Measurements from ENCODE around the gene RHAG.
"Not testable (repeated sequence)": the region's sequence is repeated elsewhere in the genome, so short reads cannot be mapped to it uniquely, and the experiment has no call there.

RHAG gene

DNA sequence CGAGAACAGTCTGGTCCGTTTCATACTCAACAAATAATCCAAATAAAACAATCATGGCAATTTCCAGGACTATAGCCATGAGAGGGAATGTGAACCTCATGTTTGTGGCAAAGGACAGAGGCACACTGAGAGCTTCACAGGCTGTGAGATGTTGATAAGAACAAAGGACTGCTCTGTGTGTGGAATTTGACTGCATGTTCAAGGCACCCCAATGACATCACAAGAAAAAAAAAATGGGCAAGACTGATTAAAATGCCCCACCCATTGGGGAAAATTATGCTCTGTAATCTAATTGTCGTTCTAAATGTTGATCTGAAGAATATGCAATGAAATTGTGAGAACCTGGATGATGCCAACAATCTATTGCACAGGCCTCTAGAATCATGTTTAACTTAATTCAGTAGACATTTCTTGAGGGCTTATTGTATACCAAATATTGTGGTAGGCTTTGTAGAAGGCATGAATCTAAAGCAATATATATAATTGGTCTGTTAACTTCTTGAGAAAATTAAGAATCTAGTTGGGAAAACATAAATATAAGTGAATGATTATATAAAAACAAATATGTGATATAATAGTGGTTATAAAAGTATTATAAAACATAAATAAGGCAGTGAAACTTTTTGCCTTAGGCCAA lies at the start of gene RHAG:
Gene RHAG, minus strand, starts transcription at position 127 of the 637 bp plus-strand sequence. Its CDS starts 27 bp downstream, at position 100.
- in situ Hi-C loops (cut with HindIII; ENCODE audit: low sequenced_read_pairs) = loop anchor here (25.0 kb wide), 1 partner anchor 200 kb away; no protein-coding TSS in a partner anchor

DNA sequence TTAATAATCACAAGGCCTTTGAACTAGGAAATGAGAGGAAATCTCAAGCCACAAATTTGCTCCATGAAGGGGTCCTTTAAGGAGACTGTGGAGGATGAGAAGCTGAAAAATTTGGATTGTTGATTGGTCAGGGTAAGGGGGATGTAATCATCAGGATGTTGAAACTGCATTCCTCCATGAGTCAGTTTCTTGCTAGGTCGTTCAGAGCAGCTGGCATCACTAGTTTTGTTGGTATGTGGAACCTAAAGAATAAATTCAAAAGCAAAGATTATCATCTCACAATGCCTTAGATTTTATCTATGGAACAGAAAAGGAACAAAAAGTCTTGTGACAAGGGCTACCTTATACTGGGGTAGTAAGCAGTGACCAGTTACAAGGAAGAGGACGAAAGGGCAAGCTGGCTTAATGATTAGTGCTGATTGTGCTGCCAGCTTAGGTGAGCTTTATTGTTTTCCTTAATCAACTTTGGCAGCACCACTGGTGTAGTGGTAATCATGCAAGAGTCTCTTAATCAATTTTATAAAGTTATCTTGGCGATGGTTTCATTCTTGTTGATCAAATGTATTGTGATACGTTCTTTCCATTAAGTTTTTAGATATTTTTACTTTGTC lies 40.1 kb upstream of the RHAG start:
- in situ Hi-C loops (cut with HindIII; ENCODE audit: low sequenced_read_pairs) = no loop called here

DNA sequence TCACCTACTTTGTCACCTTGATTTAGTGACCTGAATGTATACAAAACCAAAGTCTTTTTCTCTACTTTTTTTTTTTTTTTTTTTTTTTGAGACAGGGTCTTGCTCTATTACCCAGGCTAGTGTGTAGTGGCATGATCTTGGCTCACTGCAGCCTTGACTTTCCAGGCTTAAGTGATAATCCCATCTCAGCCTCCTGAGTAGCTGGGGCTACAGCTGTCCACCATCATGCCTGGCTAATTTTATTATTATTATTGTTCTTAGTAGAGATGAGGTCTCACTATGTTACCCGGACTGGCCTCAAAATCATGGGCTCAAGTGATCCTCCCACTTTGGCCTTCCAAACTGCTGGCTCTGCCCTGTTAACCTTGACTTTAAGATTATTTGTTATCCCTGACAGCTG lies 39.2 kb upstream of the RHAG start:
- in situ Hi-C loops (cut with HindIII; ENCODE audit: low sequenced_read_pairs) = no loop called here

DNA sequence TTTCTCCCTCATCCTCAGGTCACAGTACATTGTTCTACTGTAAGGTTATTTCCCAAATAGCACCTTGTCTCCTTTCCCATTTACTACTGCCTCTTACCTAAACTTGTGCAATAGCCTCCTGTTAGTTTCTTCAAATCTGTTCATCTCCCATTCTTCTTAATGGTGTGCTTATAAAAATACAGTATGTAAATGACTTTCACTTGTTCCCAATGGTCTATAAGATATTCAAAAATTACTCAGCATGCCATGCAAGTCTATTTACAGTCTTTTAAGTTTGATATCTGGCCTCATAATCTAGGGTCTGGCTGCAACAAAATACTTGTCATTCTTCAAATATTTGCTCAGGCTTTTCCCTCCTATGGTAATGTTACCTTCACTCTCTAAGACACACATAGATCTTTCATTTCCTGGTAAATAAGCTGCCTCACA lies 31.5 kb upstream of the RHAG start:
- in situ Hi-C loops (cut with HindIII; ENCODE audit: low sequenced_read_pairs) = no loop called here

DNA sequence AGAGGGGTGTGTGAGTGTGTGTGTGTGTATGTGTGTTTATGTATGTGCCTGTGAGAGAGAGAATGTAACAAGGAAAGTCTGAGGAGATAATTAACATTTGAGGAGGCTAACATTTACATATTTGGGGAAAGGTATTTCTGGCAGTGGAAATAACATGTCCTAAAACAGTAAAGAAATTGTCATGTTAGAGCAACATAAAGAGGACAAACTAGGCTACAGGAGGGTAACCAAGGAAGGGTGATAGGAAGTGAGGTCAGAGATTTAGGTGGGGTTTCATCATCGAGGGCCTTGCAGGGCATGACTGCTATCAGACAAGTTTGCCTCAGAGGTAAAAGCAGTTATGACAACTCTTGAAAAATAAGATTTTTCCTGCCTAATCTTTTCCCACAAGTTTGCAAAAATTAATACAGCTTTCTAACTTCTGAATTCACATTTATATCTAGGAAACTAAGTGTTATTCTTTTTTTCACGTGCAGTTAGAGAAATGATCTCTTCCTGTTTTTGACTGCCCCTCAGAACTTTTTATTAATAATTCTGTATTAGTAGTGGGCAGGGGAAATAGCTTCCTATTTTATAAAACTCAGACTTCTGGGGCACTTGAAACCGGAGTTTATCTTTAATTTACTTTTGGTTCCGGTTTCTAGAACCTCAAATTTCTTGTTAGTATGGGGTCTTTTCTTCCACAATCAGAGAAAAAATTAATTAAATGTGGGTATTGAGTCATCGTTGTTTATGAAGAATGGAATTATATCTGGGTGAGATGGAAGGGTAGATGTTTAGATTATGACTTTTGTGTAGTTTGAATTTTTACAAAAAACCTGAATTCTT lies 30.5 kb upstream of the RHAG start:
- in situ Hi-C loops (cut with HindIII; ENCODE audit: low sequenced_read_pairs) = no loop called here

DNA sequence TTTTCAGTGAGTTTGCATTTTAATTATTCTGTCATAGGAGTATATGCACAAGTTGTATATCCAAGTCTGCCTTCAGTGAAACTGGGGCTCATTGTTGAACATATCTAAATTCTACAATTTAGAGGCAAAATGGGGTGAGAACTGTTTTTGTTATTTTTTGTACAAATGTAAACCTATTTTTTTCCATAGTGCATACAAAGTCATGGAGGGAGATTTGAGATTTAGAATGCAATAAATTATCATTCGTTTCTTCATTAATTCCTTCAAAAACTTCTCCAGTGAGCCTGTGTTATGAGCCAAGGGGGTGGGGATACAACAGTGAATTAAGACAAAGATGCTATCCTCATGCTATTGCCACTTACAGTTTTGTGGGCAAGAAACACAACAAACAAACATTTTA lies 29.8 kb upstream of the RHAG start:
- in situ Hi-C loops (cut with HindIII; ENCODE audit: low sequenced_read_pairs) = no loop called here

DNA sequence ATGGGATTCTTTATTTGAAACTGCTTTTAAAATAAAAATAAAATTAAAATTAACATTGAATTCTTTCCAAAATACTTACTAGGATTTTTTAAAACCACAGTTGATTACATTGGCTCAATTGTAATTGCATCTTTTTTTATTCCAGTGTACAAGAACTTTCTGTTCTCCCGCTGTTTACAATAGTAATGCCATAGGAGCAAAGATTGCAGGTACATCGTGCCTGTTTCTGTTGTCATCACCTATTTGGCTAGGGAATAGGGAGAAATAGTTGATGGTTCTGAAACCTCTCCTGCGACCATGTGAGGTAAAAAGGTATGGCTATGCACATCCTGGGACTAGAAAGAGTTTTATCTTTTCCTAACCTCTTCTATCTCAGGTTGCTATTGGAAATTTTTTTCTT lies 28.2 kb upstream of the RHAG start:
- in situ Hi-C loops (cut with HindIII; ENCODE audit: low sequenced_read_pairs) = no loop called here

DNA sequence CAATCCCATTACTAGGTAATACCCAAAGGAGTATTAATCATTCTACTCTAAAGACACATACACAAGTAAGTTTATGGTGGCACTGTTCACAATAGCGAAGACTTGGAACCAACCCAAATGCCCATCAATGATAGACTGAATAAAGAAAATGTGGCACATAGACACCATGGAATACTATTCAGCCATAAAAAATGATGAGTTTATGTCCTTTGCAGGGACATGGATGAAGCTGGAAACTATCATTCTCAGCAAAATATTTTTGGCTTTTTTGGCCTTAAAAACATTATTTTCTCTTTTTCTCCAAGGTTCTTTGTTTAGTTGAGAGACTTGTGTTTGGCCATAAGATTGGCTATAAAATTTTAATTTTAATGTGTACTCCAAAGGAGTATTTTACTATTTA lies 27.4 kb upstream of the RHAG start:
- in situ Hi-C loops (cut with HindIII; ENCODE audit: low sequenced_read_pairs) = not testable (repeated sequence)

DNA sequence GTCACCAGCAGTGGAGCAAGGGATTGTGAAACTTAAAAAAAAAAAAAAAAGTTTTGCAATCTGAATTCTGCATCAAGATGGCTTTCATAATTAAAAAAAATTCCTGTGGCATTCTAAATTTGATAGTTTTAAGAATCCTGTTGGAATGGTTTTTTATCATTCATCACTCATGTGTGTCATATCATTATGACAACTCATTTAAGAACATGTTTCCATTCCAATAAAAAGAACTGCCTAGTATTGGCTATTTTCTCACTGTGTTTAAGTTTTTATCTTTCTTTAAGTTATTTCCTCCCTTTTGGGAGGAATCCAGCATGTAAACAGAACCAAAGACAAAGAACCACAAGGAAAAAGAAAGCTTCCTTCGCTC lies 26.2 kb upstream of the RHAG start:
- in situ Hi-C loops (cut with HindIII; ENCODE audit: low sequenced_read_pairs) = no loop called here

DNA sequence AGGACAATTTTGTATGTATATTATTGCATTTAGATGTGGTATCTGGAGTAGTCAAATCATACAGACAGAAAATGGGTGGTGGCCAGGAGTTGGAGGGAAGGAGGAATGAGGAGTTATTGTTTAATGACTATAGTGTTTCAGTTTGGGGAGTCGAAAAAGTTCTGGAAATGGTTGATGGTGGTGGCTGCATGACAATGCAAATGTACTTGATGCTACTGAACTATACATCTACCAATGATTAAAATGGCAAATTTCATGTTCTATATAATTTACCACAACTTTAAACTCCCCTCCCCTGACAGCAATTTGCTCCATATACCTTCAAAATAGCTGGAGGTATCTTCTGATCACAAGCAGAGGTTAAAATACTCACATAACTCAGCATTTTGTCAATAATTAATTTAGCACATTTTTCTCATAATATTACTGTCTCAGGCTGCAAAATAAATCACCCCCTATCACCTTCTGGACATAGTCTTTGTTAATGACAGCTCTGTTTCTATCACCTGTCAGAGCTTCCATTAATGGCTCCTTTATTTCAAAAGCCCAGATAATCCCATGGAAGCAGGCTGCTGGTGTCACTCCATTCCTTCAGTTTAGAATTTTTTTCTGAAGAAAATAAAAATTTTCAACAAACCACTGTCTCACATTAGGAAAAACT lies 25.7 kb upstream of the RHAG start:
- in situ Hi-C loops (cut with HindIII; ENCODE audit: low sequenced_read_pairs) = no loop called here

DNA sequence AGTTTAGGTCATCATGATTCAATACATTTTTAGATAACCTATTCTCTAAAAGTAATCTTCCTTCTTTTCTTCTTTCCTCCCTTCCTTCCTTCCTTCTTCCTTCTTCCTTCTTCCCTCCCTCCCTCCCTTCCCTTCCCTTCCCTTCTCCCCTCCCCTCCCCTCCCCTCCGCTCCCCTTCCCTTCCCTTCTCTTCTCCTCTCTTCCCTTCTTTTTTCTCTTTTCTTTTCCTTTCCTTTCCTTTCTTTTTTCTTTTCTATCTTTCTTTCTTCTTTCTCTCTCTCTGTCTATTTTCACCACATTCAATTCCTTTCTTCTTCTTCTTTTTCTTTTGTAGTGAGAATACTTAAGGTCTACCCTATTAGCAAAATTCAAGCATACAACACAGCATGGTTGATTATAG lies 17.3 kb upstream of the RHAG start:
- in situ Hi-C loops (cut with HindIII; ENCODE audit: low sequenced_read_pairs) = no loop called here

DNA sequence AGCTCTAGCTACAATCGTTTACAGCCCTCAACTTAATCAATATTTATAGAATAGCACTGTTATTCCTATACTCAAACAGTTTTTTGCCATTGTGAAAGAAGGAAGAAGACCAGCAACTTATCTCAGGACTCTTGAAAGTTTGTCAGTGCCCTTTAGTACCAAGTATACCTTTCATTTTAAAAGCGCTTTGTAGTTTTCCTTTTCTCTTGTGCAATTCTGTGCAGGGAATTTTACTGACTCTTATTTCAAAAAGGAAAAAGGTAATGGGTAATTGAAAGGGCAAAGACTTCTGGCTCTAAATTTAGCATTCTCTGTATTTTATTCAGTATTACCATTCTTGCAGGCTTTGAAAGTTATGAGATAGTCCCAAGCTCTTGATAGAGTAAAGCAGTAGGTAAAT lies 16.8 kb upstream of the RHAG start:
- in situ Hi-C loops (cut with HindIII; ENCODE audit: low sequenced_read_pairs) = no loop called here

DNA sequence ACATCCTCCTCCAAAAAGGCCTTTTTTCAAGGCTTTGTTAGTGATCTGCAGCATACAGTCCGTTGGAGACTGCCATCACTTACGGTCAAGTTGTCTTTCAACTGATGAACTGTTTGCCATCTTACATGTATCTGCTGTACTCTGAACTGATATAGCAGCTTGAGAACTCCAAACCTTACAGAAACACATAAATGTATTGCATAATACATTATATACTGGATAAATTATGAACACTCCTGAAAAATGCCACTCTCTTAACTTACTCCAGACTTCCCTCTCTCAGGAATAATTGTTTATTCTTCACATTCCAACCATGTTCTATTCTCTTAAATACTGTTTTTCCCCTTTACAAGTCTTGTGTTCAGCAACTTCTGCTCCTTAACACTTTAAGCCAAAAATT lies 14.6 kb upstream of the RHAG start:
- in situ Hi-C loops (cut with HindIII; ENCODE audit: low sequenced_read_pairs) = no loop called here

DNA sequence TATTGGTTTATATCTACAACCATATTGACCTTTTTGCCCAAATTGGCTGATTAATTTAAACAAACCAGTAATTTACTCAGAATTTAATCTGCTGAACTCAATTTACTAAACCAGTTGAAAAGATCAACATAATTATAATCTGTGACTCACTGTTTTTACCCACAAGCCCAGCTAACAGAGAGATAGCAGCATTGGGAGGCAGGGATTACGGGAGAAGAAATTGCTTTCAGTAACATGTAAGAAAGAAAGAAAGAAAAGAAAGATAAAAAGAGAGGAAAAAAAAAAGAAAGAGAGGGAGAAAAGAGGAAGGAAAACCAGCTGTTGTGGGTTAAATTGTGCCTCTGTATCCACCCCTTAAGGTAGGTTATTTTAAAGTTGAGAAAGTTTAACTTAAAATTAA lies 13.3 kb upstream of the RHAG start:
- in situ Hi-C loops (cut with HindIII; ENCODE audit: low sequenced_read_pairs) = loop anchor here (25.0 kb wide), 1 partner anchor 187 kb away; no protein-coding TSS in a partner anchor

DNA sequence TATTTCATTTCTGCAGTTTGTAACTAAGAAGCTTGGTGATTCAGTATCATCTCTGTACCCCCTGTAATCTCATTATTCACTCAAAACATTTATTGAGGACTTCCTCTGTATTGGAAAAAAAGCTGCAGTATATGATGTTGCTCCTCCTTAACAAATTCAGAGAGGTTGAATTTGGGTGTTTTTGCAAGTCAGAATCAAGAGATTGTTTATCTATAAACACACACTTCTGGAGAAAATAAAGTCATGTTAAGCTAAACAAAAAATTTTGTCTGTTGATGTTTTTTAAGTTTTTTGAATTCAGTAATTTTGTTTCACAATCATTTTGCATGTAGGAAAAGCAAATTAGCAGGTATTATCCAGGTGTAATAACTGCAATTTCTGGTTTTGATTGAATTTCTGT lies 11.4 kb upstream of the RHAG start:
- in situ Hi-C loops (cut with HindIII; ENCODE audit: low sequenced_read_pairs) = loop anchor here (25.0 kb wide), 1 partner anchor 189 kb away; no protein-coding TSS in a partner anchor

DNA sequence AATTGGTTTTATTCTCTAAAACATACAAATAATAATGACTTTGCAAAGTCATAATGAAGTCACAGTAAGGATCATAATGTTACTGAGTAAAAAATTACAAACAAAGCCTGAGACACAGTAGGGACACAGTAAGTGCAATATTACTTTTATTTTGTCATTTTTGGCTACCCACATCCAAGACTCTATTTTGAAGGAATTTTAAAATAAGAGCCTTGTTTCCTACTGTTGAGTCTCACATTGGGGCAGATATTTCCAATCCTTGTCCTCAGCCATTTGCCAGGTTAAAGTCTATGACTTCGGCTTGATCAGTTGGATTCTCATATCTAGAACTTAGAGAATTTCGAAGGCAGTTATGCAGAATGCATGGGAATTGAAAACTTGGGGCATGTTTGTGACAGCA lies 10.8 kb upstream of the RHAG start:
- in situ Hi-C loops (cut with HindIII; ENCODE audit: low sequenced_read_pairs) = loop anchor here (25.0 kb wide), 1 partner anchor 190 kb away; no protein-coding TSS in a partner anchor

DNA sequence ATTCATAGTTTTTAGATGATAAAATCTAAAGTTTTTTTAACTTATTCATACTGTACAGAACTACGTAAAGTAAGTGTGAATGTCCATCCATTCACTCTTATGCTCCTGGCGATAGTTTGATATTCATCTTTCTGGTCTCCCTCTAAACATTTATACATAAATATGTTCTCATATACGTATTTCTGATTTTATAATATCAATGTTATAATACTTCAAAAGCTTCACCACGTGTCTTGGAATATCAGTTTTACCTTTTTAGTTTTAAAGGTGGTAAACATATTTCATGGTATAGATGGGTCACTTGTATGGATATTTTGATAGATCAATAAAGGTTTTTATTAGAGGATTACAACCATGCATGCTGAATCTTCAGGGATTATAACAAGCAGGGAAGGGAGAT lies 10.3 kb upstream of the RHAG start:
- in situ Hi-C loops (cut with HindIII; ENCODE audit: low sequenced_read_pairs) = loop anchor here (25.0 kb wide), 1 partner anchor 190 kb away; no protein-coding TSS in a partner anchor

DNA sequence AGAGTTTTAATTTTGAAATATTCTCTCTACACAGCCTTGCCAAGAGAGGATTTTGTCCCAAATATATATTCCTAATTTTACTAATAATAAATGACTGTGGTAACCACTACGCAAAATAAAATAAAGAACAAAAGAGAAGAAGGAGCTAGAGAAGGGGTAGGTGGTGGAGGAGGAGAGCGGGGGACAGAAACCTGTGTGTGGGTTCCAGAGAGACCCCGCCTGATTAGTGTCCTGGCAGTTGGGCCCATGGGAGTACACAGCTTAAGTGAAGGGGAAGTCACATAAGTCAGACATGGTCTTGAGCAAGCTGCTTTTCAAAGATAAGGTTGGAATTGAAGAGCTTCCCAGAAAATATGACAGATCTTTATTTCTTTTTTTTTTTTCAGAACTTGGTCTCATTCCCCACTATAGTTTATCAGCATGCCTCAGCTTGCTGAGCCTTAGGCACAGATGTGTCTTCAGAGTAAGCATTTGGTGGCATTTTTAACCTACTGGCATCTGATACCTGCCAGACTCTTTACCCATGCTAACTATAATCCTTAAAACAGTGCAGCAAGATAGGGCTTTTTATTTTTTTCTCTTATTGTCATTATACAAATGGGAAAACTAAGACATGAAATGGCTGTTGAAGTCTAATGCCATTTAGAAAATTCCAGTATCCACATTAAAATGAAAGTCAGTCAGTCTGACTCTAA lies 9.6 kb upstream of the RHAG start:
- in situ Hi-C loops (cut with HindIII; ENCODE audit: low sequenced_read_pairs) = loop anchor here (25.0 kb wide), 1 partner anchor 191 kb away; no protein-coding TSS in a partner anchor

DNA sequence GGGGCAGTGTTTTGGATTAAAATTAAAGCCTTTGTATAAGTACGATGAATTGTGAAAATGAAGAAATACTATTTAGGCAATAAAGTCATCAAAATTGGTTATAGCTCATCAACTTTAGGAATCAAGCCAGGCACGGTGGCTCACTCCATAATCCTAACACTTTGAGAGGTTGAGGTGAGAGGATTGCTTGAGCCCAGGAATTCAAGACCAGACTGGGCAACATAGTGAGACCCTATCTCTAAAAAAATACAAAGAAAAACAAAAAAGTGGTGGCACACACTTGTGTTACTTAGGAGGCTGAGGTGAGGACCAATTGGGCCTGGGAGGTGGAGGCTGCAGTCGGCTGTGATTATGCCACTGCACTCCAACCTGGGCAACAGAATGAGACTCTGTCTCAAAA lies 8.5 kb upstream of the RHAG start:
- in situ Hi-C loops (cut with HindIII; ENCODE audit: low sequenced_read_pairs) = loop anchor here (25.0 kb wide), 1 partner anchor 192 kb away; no protein-coding TSS in a partner anchor

DNA sequence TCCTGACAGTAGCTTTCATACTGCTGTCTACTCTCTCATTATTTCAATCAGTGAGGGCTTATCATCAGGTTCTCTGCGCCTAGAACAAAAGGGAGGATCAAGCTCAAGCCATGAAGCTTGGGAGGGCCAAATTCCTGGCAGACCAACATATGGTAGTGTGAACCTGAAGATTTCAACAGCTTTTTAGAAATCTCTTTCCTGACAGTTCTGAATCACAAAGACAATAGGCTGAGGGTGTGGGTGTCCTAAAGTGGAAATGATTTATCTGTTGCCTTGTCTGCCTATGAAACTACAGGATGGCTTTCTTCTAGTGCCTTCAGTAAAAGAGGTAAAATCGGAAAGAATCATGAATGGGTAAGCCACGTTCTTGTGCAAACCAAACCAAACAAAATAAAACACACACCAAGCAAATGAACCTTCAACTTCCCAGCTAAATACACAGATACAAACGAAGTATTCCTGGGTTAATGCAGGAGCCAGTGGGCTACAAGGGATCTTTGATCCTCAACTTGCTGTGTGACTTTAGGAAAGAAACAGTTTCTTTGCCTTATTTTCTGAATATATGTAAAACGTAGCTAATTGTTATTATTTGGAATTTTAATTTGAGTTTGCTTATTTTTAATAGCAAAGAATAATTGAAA lies 2.7 kb upstream of the RHAG start:
- in situ Hi-C loops (cut with HindIII; ENCODE audit: low sequenced_read_pairs) = loop anchor here (25.0 kb wide), 1 partner anchor 198 kb away; no protein-coding TSS in a partner anchor

All from endothelial cell of hepatic sinusoid (primary cell).